ENCODE results near the gene DSTN. TPM values are rescaled to one million over a fixed set of nuclear protein-coding genes. Genes with fewer than 3 reads are reported as not detected.

The DSTN gene
- total and polyA plus RNA-seq, 5 donors, result 720 to 929 (median 762) TPM

DNA sequence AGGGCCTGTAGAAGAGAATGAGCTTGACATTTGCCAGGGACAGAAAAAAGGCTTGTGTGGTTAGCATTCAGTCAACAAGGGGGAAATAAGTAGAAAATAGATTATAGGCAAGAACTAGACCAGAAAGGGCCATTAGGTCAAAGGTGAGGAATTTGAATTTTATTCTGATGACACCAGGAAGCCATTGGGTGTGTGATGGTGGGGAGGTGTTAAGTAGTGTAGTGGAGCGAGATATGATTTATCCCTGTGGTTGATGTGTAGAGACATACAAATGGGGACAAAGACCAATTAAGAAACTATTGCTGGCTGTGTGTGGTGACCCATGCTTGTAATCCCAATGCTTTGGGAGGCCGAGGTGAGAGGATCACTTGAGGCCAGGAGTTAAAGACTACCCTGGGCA, 11.0 kb downstream of the DSTN start:
- DNase-seq (no peak), ATAC-seq (peak in 1 of 2 donors; percentile 35)
- 89% methylated on average over 2 of the region's 2 CpGs for WGBS
- peaks cover 6% of the 10 kb centered on the region for H3K4me1 ChIP-seq (ENCODE audit: control insufficient read depth, insufficient read depth, low read length)
- no peaks in the 10 kb centered on the region for H3K27me3 ChIP-seq (ENCODE audit: control insufficient read depth, insufficient read depth)
- intact Hi-C loops (cut with DNase I), result no loop called here
- no peak overlapping the region for H3K4me3 ChIP-seq (ENCODE audit: low read length)
- H3K27ac ChIP-seq (ENCODE audit: low read length), result no peak overlapping the region
- no peaks in the 10 kb centered on the region for H3K9me3 ChIP-seq (ENCODE audit: control insufficient read depth, low read length)

GRCh38 chr20:17583126-17583525, 13.3 kb downstream of the DSTN start:
- H3K4me1 ChIP-seq (ENCODE audit: control insufficient read depth, insufficient read depth, low read length), result peaks cover 7% of the 10 kb centered on the region
- no peak for ATAC-seq
- H3K27me3 ChIP-seq (ENCODE audit: control insufficient read depth, insufficient read depth), result no peaks in the 10 kb centered on the region
- H3K4me3 ChIP-seq (ENCODE audit: low read length), result no peak overlapping the region
- intact Hi-C loops (cut with DNase I), result no loop called here
- no peak for DNase-seq
- WGBS, result 96% methylated on average over 3 of the region's 3 CpGs
- H3K9me3 ChIP-seq (ENCODE audit: control insufficient read depth, low read length), result no peaks in the 10 kb centered on the region
- no peak overlapping the region for H3K27ac ChIP-seq (ENCODE audit: low read length)

- Histone ChIP-seq H3K4me1 (ENCODE audit: control insufficient read depth, insufficient read depth, low read length) (peaks cover 9% of the 10 kb centered on the region), H3K27me3 (ENCODE audit: control insufficient read depth, insufficient read depth) (no peaks in the 10 kb centered on the region), H3K9me3 (ENCODE audit: control insufficient read depth, low read length) (no peaks in the 10 kb centered on the region), H3K27ac (ENCODE audit: low read length) (no peak overlapping the region), H3K4me3 (ENCODE audit: low read length) (no peak overlapping the region)
- ATAC-seq, result no peak
- intact Hi-C loops (cut with DNase I), result no loop called here
- no peak for DNase-seq
Observed at GRCh38 chr20:17584689-17585088, 14.8 kb downstream of the DSTN start.

DNA sequence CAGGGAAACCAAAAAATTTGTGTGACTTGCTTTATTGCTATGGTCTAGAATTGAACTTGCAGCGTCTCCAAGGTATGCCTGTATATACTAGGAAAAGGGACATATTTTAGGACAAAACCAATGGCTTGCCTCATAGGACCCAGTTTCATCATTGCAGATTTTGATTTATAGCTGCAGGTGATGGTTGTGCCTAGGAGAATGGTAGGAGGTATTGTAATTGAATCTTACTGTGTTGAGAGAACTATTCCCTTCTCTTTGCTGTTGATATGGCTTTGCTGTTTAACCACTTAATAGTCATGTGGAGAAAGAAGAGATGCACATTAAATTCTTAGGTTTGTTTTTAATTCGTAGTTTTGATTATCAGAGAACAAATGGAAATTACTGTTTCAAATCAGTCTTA, 16.4 kb downstream of the DSTN start:
- H3K27me3 ChIP-seq (ENCODE audit: control insufficient read depth, insufficient read depth), result no peaks in the 10 kb centered on the region
- no peaks in the 10 kb centered on the region for H3K9me3 ChIP-seq (ENCODE audit: control insufficient read depth, low read length)
- no peak overlapping the region for H3K4me3 ChIP-seq (ENCODE audit: low read length)
- intact Hi-C loops (cut with DNase I), result no loop called here
- 69% methylated on average over 2 of the region's 2 CpGs for WGBS
- DNase-seq (no peak), ATAC-seq (no peak)
- H3K4me1 ChIP-seq (ENCODE audit: control insufficient read depth, insufficient read depth, low read length), result peaks cover 7% of the 10 kb centered on the region
- no peak overlapping the region for H3K27ac ChIP-seq (ENCODE audit: low read length)

GRCh38 chr20:17587148-17587547, 17.3 kb downstream of the DSTN start:
- H3K9me3 ChIP-seq (ENCODE audit: control insufficient read depth, low read length), result no peaks in the 10 kb centered on the region
- peaks cover 6% of the 10 kb centered on the region for H3K4me1 ChIP-seq (ENCODE audit: control insufficient read depth, insufficient read depth, low read length)
- H3K27ac ChIP-seq (ENCODE audit: low read length), result no peak overlapping the region
- H3K27me3 ChIP-seq (ENCODE audit: control insufficient read depth, insufficient read depth), result no peaks in the 10 kb centered on the region
- no peak overlapping the region for H3K4me3 ChIP-seq (ENCODE audit: low read length)
- no peak for ATAC-seq
- intact Hi-C loops (cut with DNase I), result no loop called here
- DNase-seq, result no peak
- 90% methylated on average over 1 of the region's 1 CpG for WGBS

GRCh38 chr20:17587824-17588223, 17.9 kb downstream of the DSTN start:
- H3K4me1 ChIP-seq (ENCODE audit: control insufficient read depth, insufficient read depth, low read length), result peaks cover 8% of the 10 kb centered on the region
- H3K9me3 ChIP-seq (ENCODE audit: control insufficient read depth, low read length), result no peaks in the 10 kb centered on the region
- intact Hi-C loops (cut with DNase I), result no loop called here
- peak in 1 of 2 donors; percentile 37 for ATAC-seq
- no peak overlapping the region for H3K27ac ChIP-seq (ENCODE audit: low read length)
- H3K27me3 ChIP-seq (ENCODE audit: control insufficient read depth, insufficient read depth), result no peaks in the 10 kb centered on the region
- WGBS, result 63% methylated on average over 3 of the region's 3 CpGs
- no peak for DNase-seq
- H3K4me3 ChIP-seq (ENCODE audit: low read length), result no peak overlapping the region

GRCh38 chr20:17589161-17589834, 19.4 kb downstream of the DSTN start:
- no peaks in the 10 kb centered on the region for H3K9me3 ChIP-seq (ENCODE audit: control insufficient read depth, low read length)
- no peaks in the 10 kb centered on the region for H3K27me3 ChIP-seq (ENCODE audit: control insufficient read depth, insufficient read depth)
- WGBS, result 61% methylated on average over 8 of the region's 8 CpGs
- H3K4me1 ChIP-seq (ENCODE audit: control insufficient read depth, insufficient read depth, low read length), result peaks cover 12% of the 10 kb centered on the region
- H3K27ac ChIP-seq (ENCODE audit: low read length), result peak overlapping the region; percentile 58
- peak; percentile 30 for ATAC-seq
- no peak overlapping the region for H3K4me3 ChIP-seq (ENCODE audit: low read length)
- DNase-seq, result peak in 2 of 3 donors; percentile 39 to 56
- intact Hi-C loops (cut with DNase I), result no loop called here

- Histone ChIP-seq H3K27ac (ENCODE audit: low read length) (no peak overlapping the region), H3K4me1 (ENCODE audit: control insufficient read depth, insufficient read depth, low read length) (peaks cover 19% of the 10 kb centered on the region), H3K27me3 (ENCODE audit: control insufficient read depth, insufficient read depth) (no peaks in the 10 kb centered on the region), H3K9me3 (ENCODE audit: control insufficient read depth, low read length) (no peaks in the 10 kb centered on the region), H3K4me3 (ENCODE audit: low read length) (no peak overlapping the region)
- DNase-seq (no peak), ATAC-seq (peak in 1 of 2 donors; percentile 31)
- WGBS, result 28% methylated on average over 1 of the region's 1 CpG
- intact Hi-C loops (cut with DNase I), result no loop called here
Observed at GRCh38 chr20:17590245-17590644, 20.4 kb downstream of the DSTN start.

- Histone ChIP-seq H3K27me3 (ENCODE audit: control insufficient read depth, insufficient read depth) (no peaks in the 10 kb centered on the region), H3K4me3 (ENCODE audit: low read length) (no peak overlapping the region), H3K9me3 (ENCODE audit: control insufficient read depth, low read length) (no peaks in the 10 kb centered on the region), H3K4me1 (ENCODE audit: control insufficient read depth, insufficient read depth, low read length) (peaks cover 15% of the 10 kb centered on the region), H3K27ac (ENCODE audit: low read length) (peak overlapping the region; percentile 49)
- DNase-seq, result no peak
- no peak for ATAC-seq
- WGBS, result 83% methylated on average over 4 of the region's 4 CpGs
- intact Hi-C loops (cut with DNase I), result no loop called here
Observed at GRCh38 chr20:17593902-17594301, 24.0 kb downstream of the DSTN start.

- ATAC-seq (peak; percentile 61 to 62), DNase-seq (peak in 1 of 3 donors; percentile 57)
- Histone ChIP-seq H3K27ac (ENCODE audit: low read length) (peak overlapping the region; percentile 13), H3K4me3 (ENCODE audit: low read length) (no peak overlapping the region), H3K27me3 (ENCODE audit: control insufficient read depth, insufficient read depth) (no peaks in the 10 kb centered on the region), H3K9me3 (ENCODE audit: control insufficient read depth, low read length) (no peaks in the 10 kb centered on the region), H3K4me1 (ENCODE audit: control insufficient read depth, insufficient read depth, low read length) (peaks cover 18% of the 10 kb centered on the region)
- intact Hi-C loops (cut with DNase I), result no loop called here
Observed at GRCh38 chr20:17594443-17594842, 24.6 kb downstream of the DSTN start.

DNA sequence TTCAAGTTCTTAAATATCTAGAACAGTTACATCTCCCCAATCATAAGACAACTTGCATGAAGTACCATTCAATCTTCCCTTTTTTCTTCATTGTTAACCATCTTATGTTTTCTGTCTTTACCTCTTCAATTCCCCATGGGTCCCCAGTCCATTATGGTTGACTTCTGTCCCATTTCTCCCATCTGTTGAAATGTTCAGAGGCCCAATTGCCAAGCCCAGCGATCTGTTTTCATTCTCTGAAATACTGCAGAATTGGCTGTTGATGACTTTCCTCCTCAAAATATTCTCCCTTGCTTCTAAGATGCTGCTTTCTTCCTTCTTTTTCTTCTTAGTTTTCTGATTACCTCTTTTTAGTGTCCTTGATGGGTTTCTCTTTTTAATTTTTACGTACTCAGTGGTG, 26.0 kb downstream of the DSTN start:
- no peak for ATAC-seq
- intact Hi-C loops (cut with DNase I), result no loop called here
- H3K9me3 ChIP-seq (ENCODE audit: control insufficient read depth, low read length), result no peaks in the 10 kb centered on the region
- peaks cover 18% of the 10 kb centered on the region for H3K4me1 ChIP-seq (ENCODE audit: control insufficient read depth, insufficient read depth, low read length)
- H3K27me3 ChIP-seq (ENCODE audit: control insufficient read depth, insufficient read depth), result no peaks in the 10 kb centered on the region
- no peak overlapping the region for H3K27ac ChIP-seq (ENCODE audit: low read length)
- H3K4me3 ChIP-seq (ENCODE audit: low read length), result no peak overlapping the region
- DNase-seq, result no peak
- WGBS, result 65% methylated on average over 2 of the region's 2 CpGs

DNA sequence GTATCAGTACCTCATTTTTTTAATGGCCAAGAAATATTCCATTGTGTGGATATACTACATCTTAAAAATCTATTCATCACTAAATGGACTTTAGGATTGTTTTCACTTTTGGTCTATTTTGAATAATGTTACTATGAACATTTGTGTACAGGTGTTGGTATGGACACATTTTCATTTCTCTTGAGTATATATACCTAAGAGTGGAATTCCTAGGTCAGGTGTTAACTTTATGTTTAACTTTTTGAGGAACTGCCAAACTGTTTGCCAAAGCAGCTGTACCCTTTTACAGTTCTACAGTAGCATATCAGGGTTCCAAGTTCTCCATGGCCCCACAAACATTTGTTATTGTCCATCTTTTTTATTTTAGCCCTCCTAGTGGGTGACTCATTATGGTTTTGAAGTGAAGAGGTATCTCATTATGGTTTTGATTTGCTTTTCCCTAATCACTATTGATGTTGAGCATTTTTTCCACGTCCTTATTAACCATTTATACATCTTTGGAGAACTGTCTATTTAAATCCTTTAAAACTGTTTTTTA, 28.2 kb downstream of the DSTN start:
- 96% methylated on average over 1 of the region's 1 CpG for WGBS
- Histone ChIP-seq H3K27ac (ENCODE audit: low read length) (no peak overlapping the region), H3K4me1 (ENCODE audit: control insufficient read depth, insufficient read depth, low read length) (peaks cover 16% of the 10 kb centered on the region), H3K4me3 (ENCODE audit: low read length) (no peak overlapping the region), H3K9me3 (ENCODE audit: control insufficient read depth, low read length) (no peaks in the 10 kb centered on the region), H3K27me3 (ENCODE audit: control insufficient read depth, insufficient read depth) (no peaks in the 10 kb centered on the region)
- ATAC-seq (no peak), DNase-seq (no peak)
- intact Hi-C loops (cut with DNase I), result no loop called here

All from right cardiac atrium (tissue), 5 donors.